GM23338 (cell line): ENCODE data around the gene SH2D1A. TPM values are rescaled to one million over a fixed set of nuclear protein-coding genes. Genes with fewer than 3 reads are reported as not detected.

Experiments
- ATAC-seq: fragments of 200-7000 bp; cut with Tn5 transposase; 3 replicates; pipeline ENCODE4 v1.9.1; 2020
- DNase-seq: peaks from one replicate; pipeline ENCODE4 v3.0.0-alpha.2; 2015; ENCODE audit warnings: low spot score
- H2AFZ ChIP-seq: fragments of 200-600 bp; sonication (generic); 2 replicates; pipeline ENCODE4 v1.8.0; 2016; ENCODE audit warnings: antibody characterized with exemption, mild to moderate bottlenecking, moderate library complexity
- H3F3A ChIP-seq: fragments of 200-600 bp; sonication (generic); replicated peaks from 2 replicates; pipeline ENCODE4 v1.8.0; 2017; ENCODE audit warnings: antibody characterized with exemption, mixed run types, low read depth
- H3K27ac ChIP-seq: fragments of 200-600 bp; sonication (generic); 2 replicates; pipeline ENCODE4 v1.6.1; 2016; ENCODE audit warnings: low read depth
- H3K27me3 ChIP-seq: fragments of 200-600 bp; sonication (generic); 2 replicates; pipeline ENCODE4 v1.8.0; 2016; ENCODE audit warnings: mild to moderate bottlenecking, mixed run types, moderate library complexity; ENCODE audit not compliant: insufficient read depth
- H3K36me3 ChIP-seq: fragments of 200-600 bp; sonication (generic); 2 replicates; pipeline ENCODE4 v1.8.0; 2016; ENCODE audit warnings: mild to moderate bottlenecking; ENCODE audit not compliant: insufficient read depth
- H3K4me1 ChIP-seq: fragments of 200-600 bp; sonication (generic); 2 replicates; pipeline ENCODE4 v1.8.0; 2016; ENCODE audit warnings: mild to moderate bottlenecking, moderate library complexity; ENCODE audit not compliant: insufficient read depth
- H3K4me2 ChIP-seq: fragments of 200-600 bp; sonication (generic); 2 replicates; pipeline ENCODE4 v1.7.1; 2017; ENCODE audit warnings: mixed run types
- H3K4me3 ChIP-seq: fragments of 200-600 bp; sonication (generic); 2 replicates; pipeline ENCODE4 v1.6.1; 2016; ENCODE audit warnings: mixed run types
- H3K79me2 ChIP-seq: fragments of 200-600 bp; sonication (generic); replicated peaks from 2 replicates; pipeline ENCODE4 v1.8.0; 2017; ENCODE audit warnings: mild to moderate bottlenecking; ENCODE audit not compliant: insufficient read depth
- H3K9me2 ChIP-seq: fragments of 200-600 bp; sonication (generic); 2 replicates; pipeline ENCODE4 v1.8.0; 2017; ENCODE audit not compliant: insufficient read depth
- H4K20me1 ChIP-seq: fragments of 200-600 bp; sonication (generic); replicated peaks from 2 replicates; pipeline ENCODE4 v1.8.0; 2017; ENCODE audit warnings: mild to moderate bottlenecking; ENCODE audit not compliant: insufficient read depth
- H3K27ac Mint-ChIP-seq: 2 replicates; pipeline ENCODE4 v1.8.0; 2020; ENCODE audit warnings: inconsistent platforms, mild to moderate bottlenecking, moderate library complexity, mixed read lengths
- H3K27me3 Mint-ChIP-seq: 3 replicates; pipeline ENCODE4 v1.8.0; 2022; ENCODE audit warnings: low read depth, mild to moderate bottlenecking, moderate library complexity, mixed read lengths, inconsistent platforms; ENCODE audit not compliant: insufficient read depth, poor library complexity
- H3K36me3 Mint-ChIP-seq: 3 replicates; pipeline ENCODE4 v1.8.0; 2021; ENCODE audit warnings: low read depth, mild to moderate bottlenecking, inconsistent platforms, moderate library complexity, mixed read lengths
- H3K4me1 Mint-ChIP-seq: 3 replicates; pipeline ENCODE4 v1.8.0; 2020; ENCODE audit warnings: mild to moderate bottlenecking, inconsistent platforms, mixed read lengths
- H3K4me3 Mint-ChIP-seq: 3 replicates; pipeline ENCODE4 v1.8.0; 2021; ENCODE audit warnings: moderate library complexity, mild to moderate bottlenecking, inconsistent platforms, mixed read lengths
- H3K9me3 Mint-ChIP-seq: 3 replicates; pipeline ENCODE4 v1.8.0; 2020; ENCODE audit warnings: moderate library complexity, mild to moderate bottlenecking, inconsistent platforms, mixed read lengths
- CREB1 ChIP-seq: fragments of 250-450 bp; sonication (Bioruptor Pico); IDR thresholded peaks from 2 replicates; pipeline ENCODE4 v1.5.0; 2020; ENCODE audit warnings: low read depth, mild to moderate bottlenecking, moderate library complexity
- EZH2 ChIP-seq: fragments of 200-600 bp; sonication (generic); IDR thresholded peaks from one replicate; pipeline ENCODE4 v1.8.0; 2017; ENCODE audit warnings: antibody characterized with exemption, mild to moderate bottlenecking, low read depth; ENCODE audit not compliant: unreplicated experiment
- EZH2phosphoT487 ChIP-seq: fragments of 200-600 bp; sonication (generic); IDR thresholded peaks from one replicate; pipeline ENCODE4 v1.8.1; 2018; ENCODE audit warnings: antibody characterized with exemption; ENCODE audit not compliant: unreplicated experiment
- JUNB ChIP-seq: IDR thresholded peaks from one replicate; pipeline ENCODE4 v1.6.1; 2016; ENCODE audit warnings: antibody characterized with exemption; ENCODE audit not compliant: unreplicated experiment
- polyA plus RNA-seq: library from polyadenylated mRNA; unstranded; fragments of >200 nt; fragmentation: Nextera tagmentation; extraction: Ambion mirVana; gene quantifications from 2 replicates; pipeline ENCODE4 v1.2.1, GENCODE V29; 2016
- total RNA-seq: library from RNA; depleted of rRNA; stranded (reverse); fragments of >200 nt; shearing (Covaris generic); gene quantifications from 2 replicates; pipeline ENCODE4 v1.2.3, GENCODE V29; 2014
- TF ChIP-seq, protein P1 (sequence below): IDR thresholded peaks from 2 replicates; pipeline ENCODE4 v1.6.1; 2016; ENCODE audit warnings: antibody characterized with exemption
- TF ChIP-seq, protein P2 (sequence below): fragments of 250-450 bp; sonication (Bioruptor Pico); IDR thresholded peaks from 2 replicates; pipeline ENCODE4 v1.5.0; 2020; ENCODE audit warnings: mild to moderate bottlenecking, moderate library complexity
- TF ChIP-seq, protein P3 (sequence below): IDR thresholded peaks from one replicate; pipeline ENCODE4 v1.6.1; 2018; ENCODE audit warnings: antibody characterized with exemption; ENCODE audit not compliant: unreplicated experiment

SH2D1A gene
- total and polyA plus RNA-seq, 2 experiments from 2014 or later: not detected

DNA sequence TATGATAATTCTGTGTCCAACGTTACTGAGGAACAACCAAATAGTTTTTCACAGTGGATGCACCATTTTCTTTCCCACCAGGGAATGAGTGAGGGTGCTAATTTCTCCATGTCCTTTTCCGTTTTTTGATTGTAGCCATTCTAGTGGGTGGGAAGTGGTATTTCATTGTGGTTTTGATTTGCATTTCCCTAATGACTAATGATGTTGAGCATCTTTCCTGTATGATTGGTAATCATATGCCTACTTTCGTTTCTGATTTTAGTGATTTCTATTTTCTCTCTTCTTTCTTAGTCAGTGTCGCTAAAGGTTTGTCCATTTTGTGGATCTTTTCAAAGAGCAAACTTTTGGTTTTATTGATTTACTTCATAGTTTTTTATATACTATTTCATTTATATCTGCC, 46.0 kb upstream of the SH2D1A start (continued):
- no peak for TF ChIP-seq EZH2phosphoT487
- no peak for TF ChIP-seq CREB1 (CRISPR knock-in tag)
- no peak for TF ChIP-seq JUNB

DNA sequence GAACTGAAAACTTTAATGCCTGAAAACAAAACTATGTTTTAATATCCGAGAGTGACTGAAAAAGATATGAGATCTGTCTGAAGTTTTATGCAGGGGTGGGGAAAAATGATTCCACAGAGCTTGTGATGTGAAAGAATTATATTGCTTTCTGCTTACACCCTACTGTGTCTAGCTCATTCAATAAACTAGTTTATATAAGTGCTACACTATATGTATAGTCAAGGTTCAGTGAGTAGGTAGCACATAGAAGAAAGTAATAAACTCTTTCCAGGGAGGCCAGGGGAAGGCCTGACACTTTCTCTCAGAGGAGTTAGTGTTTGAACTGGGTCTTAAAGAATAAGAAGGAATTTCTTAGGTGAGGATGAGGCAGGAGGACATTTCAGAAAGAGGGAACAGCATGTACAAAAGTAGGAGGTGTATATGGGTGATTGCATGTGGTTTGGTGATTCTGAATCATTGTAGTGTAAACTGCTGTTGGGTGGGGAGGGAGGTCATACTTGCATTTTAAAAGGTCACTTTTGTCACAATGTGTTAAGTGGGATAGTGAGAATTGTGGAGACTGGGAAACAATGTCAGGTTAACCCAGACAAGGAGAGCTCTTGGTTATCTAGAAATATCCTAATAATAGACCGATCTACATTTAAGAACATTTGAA, 39.0 kb upstream of the SH2D1A start:
- Histone ChIP-seq H3K36me3 (no peaks in the 10 kb centered on the region), H2AFZ (no peak overlapping the region), H3F3A (no peaks in the 10 kb centered on the region), H3K79me2 (no peaks in the 10 kb centered on the region), H3K4me3 (no peak overlapping the region), H3K9me2 (no peaks in the 10 kb centered on the region), H4K20me1 (no peaks in the 10 kb centered on the region), H3K4me2 (no peak overlapping the region), H3K27ac (no peak overlapping the region), H3K27me3 (no peaks in the 10 kb centered on the region), H3K4me1 (no peaks in the 10 kb centered on the region)
- DNase-seq: no peak
- no peak for ATAC-seq
- Mint-ChIP-seq H3K27me3 (no peaks in the 10 kb centered on the region), H3K36me3 (no peaks in the 10 kb centered on the region), H3K4me1 (no peaks in the 10 kb centered on the region), H3K9me3 (no peaks in the 10 kb centered on the region; the same call in 2 of the 3 replicates), H3K4me3 (no peak overlapping the region), H3K27ac (no peak overlapping the region)
- TF ChIP-seq, protein P1, sequence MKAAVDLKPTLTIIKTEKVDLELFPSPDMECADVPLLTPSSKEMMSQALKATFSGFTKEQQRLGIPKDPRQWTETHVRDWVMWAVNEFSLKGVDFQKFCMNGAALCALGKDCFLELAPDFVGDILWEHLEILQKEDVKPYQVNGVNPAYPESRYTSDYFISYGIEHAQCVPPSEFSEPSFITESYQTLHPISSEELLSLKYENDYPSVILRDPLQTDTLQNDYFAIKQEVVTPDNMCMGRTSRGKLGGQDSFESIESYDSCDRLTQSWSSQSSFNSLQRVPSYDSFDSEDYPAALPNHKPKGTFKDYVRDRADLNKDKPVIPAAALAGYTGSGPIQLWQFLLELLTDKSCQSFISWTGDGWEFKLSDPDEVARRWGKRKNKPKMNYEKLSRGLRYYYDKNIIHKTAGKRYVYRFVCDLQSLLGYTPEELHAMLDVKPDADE: no peak
- TF ChIP-seq, protein P2, sequence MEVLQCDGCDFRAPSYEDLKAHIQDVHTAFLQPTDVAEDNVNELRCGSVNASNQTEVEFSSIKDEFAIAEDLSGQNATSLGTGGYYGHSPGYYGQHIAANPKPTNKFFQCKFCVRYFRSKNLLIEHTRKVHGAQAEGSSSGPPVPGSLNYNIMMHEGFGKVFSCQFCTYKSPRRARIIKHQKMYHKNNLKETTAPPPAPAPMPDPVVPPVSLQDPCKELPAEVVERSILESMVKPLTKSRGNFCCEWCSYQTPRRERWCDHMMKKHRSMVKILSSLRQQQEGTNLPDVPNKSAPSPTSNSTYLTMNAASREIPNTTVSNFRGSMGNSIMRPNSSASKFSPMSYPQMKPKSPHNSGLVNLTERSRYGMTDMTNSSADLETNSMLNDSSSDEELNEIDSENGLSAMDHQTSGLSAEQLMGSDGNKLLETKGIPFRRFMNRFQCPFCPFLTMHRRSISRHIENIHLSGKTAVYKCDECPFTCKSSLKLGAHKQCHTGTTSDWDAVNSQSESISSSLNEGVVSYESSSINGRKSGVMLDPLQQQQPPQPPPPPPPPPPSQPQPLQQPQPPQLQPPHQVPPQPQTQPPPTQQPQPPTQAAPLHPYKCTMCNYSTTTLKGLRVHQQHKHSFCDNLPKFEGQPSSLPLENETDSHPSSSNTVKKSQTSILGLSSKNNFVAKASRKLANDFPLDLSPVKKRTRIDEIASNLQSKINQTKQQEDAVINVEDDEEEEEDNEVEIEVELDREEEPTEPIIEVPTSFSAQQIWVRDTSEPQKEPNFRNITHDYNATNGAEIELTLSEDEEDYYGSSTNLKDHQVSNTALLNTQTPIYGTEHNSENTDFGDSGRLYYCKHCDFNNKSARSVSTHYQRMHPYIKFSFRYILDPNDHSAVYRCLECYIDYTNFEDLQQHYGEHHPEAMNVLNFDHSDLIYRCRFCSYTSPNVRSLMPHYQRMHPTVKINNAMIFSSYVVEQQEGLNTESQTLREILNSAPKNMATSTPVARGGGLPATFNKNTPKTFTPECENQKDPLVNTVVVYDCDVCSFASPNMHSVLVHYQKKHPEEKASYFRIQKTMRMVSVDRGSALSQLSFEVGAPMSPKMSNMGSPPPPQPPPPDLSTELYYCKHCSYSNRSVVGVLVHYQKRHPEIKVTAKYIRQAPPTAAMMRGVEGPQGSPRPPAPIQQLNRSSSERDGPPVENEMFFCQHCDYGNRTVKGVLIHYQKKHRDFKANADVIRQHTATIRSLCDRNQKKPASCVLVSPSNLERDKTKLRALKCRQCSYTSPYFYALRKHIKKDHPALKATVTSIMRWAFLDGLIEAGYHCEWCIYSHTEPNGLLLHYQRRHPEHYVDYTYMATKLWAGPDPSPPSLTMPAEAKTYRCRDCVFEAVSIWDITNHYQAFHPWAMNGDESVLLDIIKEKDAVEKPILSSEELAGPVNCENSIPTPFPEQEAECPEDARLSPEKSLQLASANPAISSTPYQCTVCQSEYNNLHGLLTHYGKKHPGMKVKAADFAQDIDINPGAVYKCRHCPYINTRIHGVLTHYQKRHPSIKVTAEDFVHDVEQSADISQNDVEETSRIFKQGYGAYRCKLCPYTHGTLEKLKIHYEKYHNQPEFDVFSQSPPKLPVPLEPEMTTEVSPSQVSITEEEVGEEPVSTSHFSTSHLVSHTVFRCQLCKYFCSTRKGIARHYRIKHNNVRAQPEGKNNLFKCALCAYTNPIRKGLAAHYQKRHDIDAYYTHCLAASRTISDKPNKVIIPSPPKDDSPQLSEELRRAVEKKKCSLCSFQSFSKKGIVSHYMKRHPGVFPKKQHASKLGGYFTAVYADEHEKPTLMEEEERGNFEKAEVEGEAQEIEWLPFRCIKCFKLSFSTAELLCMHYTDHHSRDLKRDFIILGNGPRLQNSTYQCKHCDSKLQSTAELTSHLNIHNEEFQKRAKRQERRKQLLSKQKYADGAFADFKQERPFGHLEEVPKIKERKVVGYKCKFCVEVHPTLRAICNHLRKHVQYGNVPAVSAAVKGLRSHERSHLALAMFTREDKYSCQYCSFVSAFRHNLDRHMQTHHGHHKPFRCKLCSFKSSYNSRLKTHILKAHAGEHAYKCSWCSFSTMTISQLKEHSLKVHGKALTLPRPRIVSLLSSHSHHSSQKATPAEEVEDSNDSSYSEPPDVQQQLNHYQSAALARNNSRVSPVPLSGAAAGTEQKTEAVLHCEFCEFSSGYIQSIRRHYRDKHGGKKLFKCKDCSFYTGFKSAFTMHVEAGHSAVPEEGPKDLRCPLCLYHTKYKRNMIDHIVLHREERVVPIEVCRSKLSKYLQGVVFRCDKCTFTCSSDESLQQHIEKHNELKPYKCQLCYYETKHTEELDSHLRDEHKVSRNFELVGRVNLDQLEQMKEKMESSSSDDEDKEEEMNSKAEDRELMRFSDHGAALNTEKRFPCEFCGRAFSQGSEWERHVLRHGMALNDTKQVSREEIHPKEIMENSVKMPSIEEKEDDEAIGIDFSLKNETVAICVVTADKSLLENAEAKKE (CRISPR knock-in tag): no peak
- no peak for TF ChIP-seq EZH2
- TF ChIP-seq, protein P3, sequence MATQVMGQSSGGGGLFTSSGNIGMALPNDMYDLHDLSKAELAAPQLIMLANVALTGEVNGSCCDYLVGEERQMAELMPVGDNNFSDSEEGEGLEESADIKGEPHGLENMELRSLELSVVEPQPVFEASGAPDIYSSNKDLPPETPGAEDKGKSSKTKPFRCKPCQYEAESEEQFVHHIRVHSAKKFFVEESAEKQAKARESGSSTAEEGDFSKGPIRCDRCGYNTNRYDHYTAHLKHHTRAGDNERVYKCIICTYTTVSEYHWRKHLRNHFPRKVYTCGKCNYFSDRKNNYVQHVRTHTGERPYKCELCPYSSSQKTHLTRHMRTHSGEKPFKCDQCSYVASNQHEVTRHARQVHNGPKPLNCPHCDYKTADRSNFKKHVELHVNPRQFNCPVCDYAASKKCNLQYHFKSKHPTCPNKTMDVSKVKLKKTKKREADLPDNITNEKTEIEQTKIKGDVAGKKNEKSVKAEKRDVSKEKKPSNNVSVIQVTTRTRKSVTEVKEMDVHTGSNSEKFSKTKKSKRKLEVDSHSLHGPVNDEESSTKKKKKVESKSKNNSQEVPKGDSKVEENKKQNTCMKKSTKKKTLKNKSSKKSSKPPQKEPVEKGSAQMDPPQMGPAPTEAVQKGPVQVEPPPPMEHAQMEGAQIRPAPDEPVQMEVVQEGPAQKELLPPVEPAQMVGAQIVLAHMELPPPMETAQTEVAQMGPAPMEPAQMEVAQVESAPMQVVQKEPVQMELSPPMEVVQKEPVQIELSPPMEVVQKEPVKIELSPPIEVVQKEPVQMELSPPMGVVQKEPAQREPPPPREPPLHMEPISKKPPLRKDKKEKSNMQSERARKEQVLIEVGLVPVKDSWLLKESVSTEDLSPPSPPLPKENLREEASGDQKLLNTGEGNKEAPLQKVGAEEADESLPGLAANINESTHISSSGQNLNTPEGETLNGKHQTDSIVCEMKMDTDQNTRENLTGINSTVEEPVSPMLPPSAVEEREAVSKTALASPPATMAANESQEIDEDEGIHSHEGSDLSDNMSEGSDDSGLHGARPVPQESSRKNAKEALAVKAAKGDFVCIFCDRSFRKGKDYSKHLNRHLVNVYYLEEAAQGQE: no peak
